H1 (cell line): ENCODE data around the gene FAM193A. TPM values are rescaled to one million over a fixed set of nuclear protein-coding genes. Genes with fewer than 3 reads are reported as not detected.

Experiments
- RFX5 ChIP-seq: IDR thresholded peaks from 2 replicates; pipeline ENCODE4 v1.6.1; 2011; ENCODE audit warnings: low read depth, low read length, improper control_type of control experiment, borderline replicate concordance
- polyA plus RNA-seq, 7 experiments: library from polyadenylated mRNA; depleted of rRNA in 3 of 7; stranded (reverse) in 5 of 7; unstranded in 2 of 7; fragments of >200 nt in 5 of 7; fragments of 200-250 nt in 2 of 7; gene quantifications; 1 replicate in 5 of 7; 2 replicates in 1 of 7; 4 replicates in 1 of 7; pipeline versions ENCODE4 v1.2.1 to v1.2.3, GENCODE V29; 2011 to 2013; ENCODE audit warnings: missing spikeins in 2 of 7, mixed read lengths in 2 of 7
- total RNA-seq: library from RNA; stranded (reverse); fragmentation: NEBNext Ultra II Directional; extraction: Animal tissue kit (Norgen Biotek cat#: 25700); gene quantifications from 2 replicates; pipeline ENCODE4 v1.2.1, GENCODE V29; 2021

FAM193A gene
- total and polyA plus RNA-seq, 2 of the 8 experiments (the other 6 are each of a cell fraction or from before 2014, with no cell fraction given), result 8.7 to 26.2 TPM

DNA sequence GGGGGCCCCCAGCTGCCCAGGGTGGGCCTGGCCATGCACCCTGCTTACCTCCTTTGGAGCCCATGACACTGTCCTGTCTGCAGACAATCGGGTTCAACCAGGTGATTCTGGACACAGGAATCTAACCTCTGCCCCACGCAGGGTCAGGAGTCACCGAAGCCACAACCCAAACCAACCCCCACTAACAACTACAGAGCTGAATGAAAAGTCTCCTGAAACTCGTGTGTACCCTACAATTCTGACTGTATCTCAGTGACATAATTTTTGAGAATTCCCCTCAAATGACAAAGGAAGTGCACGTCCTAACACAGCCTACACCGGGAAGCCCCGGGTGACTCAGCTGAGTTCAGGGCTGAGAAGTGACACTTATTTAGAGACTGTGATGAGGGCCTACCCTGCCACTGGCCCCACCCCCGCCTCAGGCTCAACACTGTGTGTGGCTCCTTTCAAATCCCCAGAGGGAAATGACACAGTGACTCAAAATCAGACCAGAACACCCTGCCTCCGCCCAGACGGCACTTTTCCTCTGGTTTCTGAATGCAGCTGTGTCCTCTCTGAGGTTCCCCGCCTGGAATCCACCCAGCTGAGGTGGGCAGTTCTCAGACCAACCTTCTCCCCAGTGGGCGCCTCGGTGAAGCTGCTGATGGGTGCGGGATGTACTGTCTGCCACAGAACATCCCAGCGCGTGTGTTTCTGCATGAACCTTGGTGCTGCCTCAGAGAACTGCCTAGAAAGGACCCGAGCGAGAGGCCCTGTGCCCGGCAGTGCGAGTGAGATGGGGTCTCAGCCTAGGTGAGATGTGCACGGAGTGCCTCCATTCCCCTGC lies 209.7 kb downstream of the FAM193A start (continued):
- TF ChIP-seq RFX5, result no peak
